GM19035 (cell line): ENCODE measurements around the gene NFU1.

Experiments
- ATAC-seq: cut with Tn5 transposase; IDR thresholded peaks from one replicate; pipeline ENCODE4 v1.9.1; 2021; ENCODE audit not compliant: unreplicated experiment

NFU1 gene

GRCh38 chr2:69436938-69437750 lies at the start of gene NFU1:
TSS of gene NFU1 (minus strand) at chr2:69437435. CDS start at chr2:69437422, 13 bp downstream.
- peak; percentile 95 for ATAC-seq

- no peak for ATAC-seq
Measured at GRCh38 chr2:69483696-69484095, 46.5 kb upstream of the NFU1 start.

- ATAC-seq, result no peak
Measured at GRCh38 chr2:69483024-69483423, 45.8 kb upstream of the NFU1 start.

- ATAC-seq, result no peak
Measured at GRCh38 chr2:69482471-69482870, 45.2 kb upstream of the NFU1 start.

GRCh38 chr2:69481421-69481820 lies 44.2 kb upstream of the NFU1 start:
- ATAC-seq, result no peak

GRCh38 chr2:69477627-69478026 lies 40.4 kb upstream of the NFU1 start:
- ATAC-seq, result no peak

GRCh38 chr2:69474688-69475087 lies 37.5 kb upstream of the NFU1 start:
- ATAC-seq, result no peak

GRCh38 chr2:69471793-69472192 lies 34.6 kb upstream of the NFU1 start:
- ATAC-seq, result no peak

GRCh38 chr2:69470911-69471310 lies 33.7 kb upstream of the NFU1 start:
- ATAC-seq, result no peak

GRCh38 chr2:69469784-69470183 lies 32.5 kb upstream of the NFU1 start:
- ATAC-seq, result no peak

GRCh38 chr2:69469375-69469774 lies 32.1 kb upstream of the NFU1 start:
- ATAC-seq, result no peak

GRCh38 chr2:69466728-69467127 lies 29.5 kb upstream of the NFU1 start:
- ATAC-seq, result no peak

GRCh38 chr2:69465513-69466456 lies 28.6 kb upstream of the NFU1 start:
- no peak for ATAC-seq

- no peak for ATAC-seq
Measured at GRCh38 chr2:69464575-69464974, 27.3 kb upstream of the NFU1 start.

- no peak for ATAC-seq
Measured at GRCh38 chr2:69462780-69463179, 25.5 kb upstream of the NFU1 start.

- ATAC-seq, result no peak
Measured at GRCh38 chr2:69461404-69461803, 24.2 kb upstream of the NFU1 start.

- no peak for ATAC-seq
Measured at GRCh38 chr2:69459936-69460335, 22.7 kb upstream of the NFU1 start.

GRCh38 chr2:69456950-69457445 lies 19.8 kb upstream of the NFU1 start:
- ATAC-seq, result no peak

- no peak for ATAC-seq
Measured at GRCh38 chr2:69456154-69456553, 18.9 kb upstream of the NFU1 start.

GRCh38 chr2:69454976-69455375 lies 17.7 kb upstream of the NFU1 start:
- ATAC-seq, result no peak

GRCh38 chr2:69453475-69454129 lies 16.4 kb upstream of the NFU1 start:
- peak; percentile 78 for ATAC-seq
